Right hindlimb (tissue), 1 donor: ENCODE data around the gene LRRC8D.

Experiments used
- DNase-seq: peaks from one replicate; pipeline ENCODE4 v3.0.0-alpha.2; 2018

Gene LRRC8D

DNA sequence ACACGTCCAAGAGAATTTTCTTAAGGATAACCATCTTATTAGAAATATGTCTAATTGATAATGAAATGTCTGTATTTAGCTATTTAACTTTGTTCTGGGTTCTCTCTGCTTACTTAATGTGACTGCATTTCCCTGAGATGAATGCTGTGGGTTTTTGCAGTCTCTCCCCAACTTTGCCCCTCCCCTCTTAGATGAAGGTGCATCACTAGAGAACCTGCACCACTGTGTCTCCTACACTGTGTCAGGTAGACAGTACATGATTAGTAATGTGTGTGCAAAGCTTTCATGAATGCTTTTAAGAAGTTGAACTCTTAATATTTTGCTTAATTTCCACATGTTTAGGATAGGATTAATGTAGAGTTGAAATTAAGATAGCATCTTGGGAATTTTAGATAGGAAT is 51.7 kb downstream of the LRRC8D start:
- no peak for DNase-seq

DNA sequence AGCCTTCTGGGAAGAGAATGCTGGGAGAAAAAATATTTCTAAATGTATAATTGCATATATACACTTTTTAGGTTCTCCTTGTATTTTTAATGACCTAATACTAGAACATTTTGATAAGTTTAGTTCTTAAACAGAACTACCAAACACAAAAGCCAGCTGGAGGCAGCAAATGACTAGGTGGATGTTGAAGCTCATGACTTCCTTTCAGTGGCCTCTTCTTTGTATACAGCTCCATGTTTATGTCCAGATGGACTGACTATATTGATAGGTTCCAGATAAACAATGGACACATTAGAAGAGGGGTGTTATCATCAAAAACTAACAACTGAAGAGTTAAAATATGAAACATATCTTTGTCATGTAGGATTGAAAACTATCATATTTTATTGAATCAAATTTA is 52.5 kb downstream of the LRRC8D start:
- no peak for DNase-seq

DNA sequence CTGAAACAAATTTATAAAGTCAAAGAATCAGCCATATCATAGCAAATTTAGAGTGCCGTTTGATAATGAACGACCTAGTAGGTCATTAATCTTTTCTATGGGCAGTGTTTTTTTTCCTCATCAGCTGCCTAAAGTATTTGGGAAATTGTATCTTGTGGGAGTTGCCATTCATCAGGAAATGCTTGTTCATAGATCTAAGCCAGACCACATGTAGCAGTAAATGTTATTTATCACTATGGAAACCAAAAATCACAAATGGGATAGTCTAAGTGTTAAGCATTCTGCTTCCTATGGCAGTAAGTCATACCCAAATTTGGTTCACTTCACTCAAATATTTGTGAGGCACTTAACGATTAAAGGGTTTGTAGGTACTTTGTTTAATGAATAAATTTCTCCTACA is 52.9 kb downstream of the LRRC8D start:
- DNase-seq = no peak

DNA sequence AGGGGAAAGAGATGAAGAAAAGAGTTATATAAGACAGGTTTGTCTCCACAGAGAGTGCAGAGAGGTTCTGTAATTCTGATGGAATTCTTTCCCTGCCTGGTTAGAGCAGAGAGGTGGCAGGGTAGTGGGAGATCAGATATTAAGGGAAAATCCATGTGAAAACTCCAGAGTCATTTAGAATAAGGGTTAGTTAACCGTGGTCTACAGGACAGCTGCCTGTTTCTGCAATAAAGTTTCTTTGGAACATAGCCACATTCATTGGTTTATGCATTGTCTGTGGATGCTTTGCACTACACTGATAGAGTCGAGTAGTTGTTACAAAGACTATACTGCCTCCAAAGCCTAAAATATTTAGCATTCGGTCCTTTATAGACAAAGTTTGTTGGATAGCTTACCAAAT is 55.6 kb downstream of the LRRC8D start:
- no peak for DNase-seq

DNA sequence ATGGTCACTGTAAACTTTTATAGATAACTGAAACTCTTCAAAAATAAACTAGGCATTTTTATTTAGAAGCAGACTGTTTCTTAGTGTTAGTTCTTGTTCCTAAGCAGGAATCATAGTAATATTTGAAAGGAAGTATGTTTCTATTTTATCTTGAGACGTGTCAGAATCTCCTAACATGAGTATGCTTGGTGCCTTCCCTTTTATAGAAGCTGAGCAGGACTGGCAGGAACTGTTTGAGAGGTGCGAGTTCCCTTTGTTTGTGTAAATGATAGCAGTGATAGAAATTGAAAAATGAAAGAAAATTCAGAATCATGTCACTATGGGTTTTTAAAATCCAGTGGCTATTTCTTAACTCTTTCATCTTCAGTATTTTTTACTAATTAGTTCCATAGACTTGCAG is 56.9 kb downstream of the LRRC8D start:
- no peak for DNase-seq

DNA sequence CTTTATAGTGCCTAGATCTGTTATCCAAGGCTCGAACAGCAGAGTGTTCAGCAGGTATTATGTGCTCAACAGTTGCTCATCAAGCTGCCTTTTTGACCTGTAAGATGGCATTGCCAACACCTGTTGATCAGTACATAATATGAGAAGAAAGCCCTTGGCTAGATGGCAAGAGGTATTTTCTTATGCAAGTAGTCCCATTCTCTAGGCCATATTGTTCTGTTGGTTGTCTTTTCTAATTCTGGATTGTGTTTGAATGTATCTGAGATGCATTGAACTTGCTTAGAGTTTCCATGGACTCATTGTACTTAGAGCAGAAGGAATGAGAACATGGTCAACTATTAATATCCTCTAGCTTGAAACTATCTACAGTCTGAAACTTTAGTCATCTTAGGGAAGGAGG is 57.4 kb downstream of the LRRC8D start:
- no peak for DNase-seq

DNA sequence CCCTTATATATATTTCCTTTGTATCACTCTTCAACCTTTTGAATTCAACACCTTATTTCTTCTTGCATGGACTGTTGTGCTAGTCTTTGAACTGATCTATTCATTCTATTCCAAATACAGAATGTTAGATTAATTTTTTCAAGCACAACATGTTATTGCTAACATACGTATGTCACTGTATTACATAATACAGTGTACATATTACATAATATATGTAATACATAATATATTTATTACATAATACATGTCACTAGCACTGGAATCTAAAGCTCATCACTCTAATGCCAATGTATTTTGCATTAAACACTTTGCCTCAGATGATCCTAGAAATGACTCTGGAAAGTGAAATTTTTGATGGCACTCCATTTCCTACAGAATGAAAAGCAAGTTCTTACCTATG is 59.8 kb downstream of the LRRC8D start:
- DNase-seq = no peak

DNA sequence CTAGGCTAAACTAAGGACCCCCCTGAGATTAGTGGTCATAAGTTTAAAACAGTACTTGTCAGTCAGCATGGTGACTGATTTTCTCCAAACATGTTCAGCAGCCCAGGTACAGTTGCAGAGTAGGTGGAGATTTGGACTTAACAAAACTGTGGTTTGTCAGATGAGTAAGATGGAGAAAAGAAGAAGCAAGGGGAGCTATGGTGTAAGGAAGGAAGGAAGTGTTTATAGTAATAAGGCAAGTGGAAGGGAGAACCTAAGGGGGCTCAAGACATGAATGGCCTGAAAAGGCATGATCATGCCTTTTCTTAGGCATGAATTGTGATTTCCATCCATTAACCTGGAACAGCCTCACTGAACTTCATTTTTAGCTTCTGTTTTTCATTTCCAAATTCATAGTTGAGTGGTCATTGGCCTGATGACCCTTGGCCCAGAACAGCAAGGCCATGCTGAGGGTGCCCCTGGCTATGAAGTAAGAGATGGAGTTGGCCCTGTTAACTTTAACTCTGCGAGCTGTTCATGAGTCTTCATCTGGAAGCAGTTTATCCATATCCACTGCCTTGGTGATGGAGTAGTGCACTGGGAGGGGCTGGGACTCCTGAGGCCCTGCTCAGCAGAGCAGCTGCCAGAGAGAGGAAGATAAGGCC is 60.7 kb downstream of the LRRC8D start:
- no peak for DNase-seq

DNA sequence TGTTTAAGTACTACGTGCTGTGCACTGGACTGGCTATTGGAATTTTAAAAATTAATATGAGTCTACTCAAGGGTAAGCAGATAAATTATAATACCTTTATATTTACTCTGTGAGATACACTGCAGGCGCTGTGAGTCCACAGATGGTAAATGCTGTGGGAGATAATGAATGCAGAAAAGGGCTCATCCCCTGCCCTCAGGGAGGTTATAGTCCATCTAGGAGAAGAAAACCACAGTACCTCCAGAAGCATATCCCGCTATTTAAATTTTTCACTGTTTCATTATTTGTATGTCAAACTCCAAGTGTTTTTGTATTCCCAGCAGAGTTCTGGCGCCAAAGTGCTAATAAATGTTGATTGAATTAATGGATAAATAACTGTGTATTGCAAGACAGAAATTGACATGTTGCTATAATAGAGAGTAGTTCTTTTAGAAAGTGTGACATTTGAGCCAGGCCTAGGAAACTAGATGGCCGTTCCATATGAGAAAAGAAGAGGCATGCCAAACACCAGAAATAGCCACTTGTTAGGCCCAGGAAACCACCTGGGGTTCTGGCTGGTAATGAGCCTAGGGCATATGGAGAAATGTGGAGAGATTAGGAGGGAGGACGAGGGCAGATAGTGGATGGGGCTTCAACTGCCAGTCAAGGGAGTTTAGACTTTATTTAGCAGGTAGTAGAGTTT is 61.7 kb downstream of the LRRC8D start:
- DNase-seq = no peak

DNA sequence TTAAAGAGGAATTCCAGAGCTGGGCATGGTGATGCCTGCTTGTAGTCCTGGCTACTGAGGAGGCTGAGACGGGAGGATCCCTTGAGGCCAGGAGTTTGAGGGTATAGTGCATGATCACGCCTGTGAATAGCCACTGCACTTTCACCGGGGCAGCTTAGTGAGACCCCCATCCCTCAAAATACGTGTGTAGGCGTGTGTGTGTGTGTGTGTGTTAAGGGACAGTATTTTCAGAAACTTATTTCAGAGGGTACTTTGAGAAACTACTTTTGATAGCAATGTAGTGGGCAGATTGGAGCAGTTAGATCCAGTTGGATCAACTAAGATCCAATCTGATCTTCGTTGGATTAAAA is 62.2 kb downstream of the LRRC8D start:
- no peak for DNase-seq

DNA sequence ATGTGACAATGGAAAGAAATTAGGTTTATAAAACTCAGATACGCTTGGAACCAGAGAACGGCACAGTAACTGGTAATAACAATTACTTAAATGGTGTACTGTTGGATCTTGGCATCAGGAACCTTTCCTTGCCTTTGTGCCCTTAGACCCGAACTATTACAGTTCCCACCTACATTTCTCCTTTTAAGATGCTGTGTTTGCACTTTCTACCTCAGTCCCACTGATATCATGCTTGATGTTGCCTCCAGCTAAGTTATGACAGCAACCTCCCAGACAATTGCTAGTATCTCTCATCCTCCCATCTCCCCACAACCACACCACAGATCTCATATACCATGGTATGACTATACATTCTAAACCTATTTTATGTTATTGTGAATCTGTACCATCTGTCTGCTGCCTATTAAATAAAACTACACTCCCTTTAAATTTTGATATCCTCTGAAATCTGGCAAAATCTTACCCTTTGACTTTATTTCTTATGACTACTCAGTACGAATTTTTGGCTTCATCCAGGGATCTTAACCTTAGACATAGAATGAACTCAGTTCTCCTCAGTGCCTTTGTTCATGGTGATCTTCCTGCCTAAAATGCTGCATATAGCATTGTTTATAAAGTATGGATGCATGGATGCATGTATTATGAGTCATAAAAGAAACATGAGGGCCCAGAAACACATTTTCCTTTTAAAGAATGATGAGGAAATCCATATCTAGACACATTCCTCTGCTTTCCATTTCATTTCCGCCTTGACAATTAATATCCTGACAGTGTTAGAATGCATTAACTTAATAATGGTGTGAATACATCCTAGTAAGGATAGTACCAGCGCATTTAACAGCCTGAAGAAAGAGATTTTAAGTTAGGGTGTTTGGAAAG is 64.1 kb downstream of the LRRC8D start:
- no peak for DNase-seq

DNA sequence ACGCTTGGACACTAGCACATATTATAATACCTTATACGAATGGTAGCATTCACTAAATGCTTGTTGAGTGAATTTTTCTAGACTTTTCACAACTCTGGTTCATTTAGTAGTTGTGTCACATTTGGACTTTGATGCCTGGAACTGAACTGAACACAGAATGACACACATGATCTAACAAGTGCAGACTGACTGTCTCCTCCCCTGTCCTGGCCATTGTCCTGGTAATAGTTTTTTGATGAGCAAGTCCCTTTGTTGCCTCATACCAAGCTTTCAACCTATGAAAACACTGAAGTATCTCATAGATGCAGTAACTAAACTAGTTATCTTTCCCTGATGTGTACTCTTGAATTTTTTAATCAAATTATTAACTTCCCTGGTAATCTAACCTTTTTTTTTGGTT is 66.4 kb downstream of the LRRC8D start:
- DNase-seq = no peak

DNA sequence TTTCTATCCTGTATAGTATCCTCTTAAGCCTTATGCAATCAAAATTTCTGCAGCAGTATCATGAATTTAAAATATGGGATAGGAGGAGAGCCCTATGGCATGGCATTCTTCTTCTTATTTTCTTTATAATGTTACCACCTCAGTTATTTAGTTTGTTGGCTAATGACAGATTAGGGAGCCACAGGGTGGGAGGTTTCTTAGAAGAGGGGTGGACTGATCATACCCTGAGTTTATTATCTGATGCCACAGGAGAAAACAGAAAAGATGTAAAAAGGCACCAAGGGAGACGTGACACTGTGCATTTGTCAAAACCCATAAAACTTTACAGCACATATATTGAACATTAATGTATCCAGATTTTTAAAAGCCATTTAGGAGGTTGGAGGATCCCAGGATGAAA is 66.9 kb downstream of the LRRC8D start:
- DNase-seq = no peak

DNA sequence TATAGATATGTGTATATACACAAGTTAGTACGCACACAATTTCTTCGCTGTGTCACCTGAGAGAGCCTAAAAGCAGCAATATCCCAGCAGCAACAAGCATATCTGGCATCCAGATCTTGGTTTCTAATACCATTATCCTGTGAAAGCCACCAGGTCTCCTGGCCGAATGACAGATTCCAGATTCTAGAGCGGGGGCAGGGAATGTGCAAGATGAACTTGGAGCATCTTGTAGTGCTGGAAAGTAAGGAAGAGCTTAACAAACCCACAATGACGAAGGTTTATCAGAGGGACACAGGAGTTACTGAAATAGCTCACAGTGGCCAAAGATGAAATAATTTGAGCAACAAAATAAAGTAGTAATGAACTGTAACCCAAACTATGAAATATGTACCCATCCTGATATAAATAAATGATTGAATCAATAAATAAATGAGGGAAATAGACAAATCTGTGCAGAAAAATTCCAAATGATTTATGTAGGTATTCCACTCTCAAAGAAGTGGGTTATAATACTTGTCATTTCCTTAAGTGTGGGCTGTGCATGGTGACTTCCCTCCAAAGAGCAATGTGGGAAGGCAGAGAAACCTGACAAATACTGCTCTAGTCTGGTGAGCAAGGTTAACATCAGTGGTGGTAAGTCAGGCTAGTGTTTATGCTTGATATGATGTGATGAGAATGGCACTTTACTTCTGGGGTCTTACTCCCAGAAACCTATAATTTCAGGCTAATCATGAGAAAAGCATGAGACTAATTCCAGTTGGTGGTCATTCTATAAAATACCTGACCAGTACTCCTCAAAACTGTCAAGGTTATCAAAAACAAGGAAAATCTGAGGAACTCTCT is 67.9 kb downstream of the LRRC8D start:
- DNase-seq = no peak

DNA sequence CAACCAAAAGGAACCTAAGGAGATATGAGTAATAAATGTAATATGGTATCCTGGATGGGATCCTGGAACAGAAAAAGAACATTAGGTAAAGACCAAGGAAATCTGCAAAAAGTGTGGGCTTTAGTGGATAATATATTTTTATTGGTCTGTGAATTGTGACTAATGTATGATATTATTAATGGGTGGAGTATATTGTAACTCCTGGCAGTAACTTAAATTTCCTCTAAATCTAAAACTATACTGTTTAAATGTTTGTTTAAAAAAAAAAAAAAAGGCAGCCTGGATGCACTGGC is 68.4 kb downstream of the LRRC8D start:
- DNase-seq = no peak

DNA sequence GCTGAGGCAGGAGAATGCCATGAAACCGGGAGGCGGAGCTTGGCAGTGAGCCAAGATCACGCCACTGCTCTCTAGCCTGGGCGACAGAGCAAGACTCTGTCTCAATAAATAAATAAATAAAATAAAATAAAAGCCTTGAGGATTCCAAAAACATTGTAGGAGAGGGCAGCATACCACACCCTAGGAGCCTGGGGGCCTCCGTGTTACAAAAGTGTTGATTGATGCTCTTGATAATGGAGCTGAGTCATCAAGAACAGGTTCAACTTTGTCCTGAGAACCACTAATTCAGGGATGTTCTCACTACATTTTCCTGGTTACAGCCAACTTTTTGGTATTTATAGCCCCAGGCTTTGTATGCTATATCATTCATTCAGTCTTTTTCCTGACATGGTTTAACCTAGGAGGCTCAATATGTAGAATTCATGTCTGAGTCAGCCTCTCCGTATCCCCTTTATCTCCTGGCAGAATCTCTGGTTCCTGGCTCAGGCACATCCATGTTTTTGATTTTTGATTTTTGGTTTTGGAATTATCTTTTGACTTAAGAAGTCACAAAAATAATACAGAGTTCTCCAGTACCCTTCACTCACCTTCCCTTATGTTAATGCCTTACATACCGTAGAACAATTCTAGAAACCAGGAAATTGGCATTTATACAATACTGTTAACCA is 69.4 kb downstream of the LRRC8D start:
- DNase-seq = no peak

DNA sequence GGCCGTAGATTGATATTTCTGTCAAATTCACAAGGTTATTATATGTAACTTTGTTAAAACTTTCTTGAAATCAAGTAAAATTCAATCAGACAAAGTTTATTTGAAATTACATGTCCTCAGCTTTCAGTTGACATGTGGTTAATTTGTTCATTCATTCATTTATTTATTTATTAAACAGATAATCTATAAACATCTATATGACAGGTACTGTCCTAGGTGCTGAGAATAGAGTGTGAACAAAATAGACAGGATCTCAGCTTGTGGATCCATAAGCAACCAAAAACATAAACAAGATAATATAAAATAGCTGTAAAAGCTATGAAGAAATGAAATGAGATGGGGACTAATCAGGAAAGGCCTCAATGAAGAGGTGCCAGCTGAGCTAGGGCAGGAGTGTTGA is 72.0 kb downstream of the LRRC8D start:
- DNase-seq = no peak

DNA sequence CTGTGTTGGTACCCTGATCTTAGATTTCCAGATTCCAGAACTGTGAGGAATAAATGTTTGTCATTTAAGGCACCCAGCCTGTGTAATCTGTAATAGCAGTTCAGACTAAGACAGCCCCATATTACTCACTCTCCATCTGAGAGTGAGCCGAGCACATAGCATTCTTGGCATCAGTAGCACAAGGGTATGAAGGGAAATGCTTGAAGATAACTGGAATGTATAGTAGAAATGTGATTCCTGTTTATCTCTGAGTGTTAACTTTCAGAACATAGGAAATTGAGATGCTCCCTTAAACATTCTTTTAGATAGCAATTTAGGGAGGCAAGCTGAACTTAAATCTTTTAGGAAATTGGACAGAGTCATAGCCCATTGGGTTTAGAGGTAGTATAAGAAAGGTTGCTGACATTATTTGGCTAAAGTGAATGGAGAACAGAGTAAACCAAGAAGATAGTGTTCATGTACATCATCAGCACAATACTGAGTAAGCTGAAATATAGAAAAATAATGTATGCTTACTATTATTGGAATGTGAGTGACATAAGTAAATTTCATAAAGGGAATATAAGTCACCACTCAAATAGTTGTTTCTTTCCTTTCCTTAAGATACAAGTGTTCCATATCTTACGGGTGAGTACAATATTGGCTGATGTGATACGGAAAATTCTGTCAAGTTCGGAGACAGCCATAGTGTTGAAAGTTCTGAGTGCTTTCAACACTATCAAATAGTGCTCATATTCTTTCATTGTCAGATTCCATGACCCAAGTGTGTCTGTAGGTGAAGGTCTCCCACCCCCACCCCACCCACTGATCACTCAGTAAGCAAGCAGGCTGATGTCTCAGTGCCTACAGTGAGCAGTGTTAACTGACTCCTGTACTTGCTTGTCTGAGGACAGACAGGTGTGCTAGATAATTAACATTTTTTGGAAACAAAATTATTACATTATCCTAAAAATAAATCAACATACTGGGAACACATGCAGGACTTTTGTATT is 73.7 kb downstream of the LRRC8D start:
- DNase-seq = no peak

DNA sequence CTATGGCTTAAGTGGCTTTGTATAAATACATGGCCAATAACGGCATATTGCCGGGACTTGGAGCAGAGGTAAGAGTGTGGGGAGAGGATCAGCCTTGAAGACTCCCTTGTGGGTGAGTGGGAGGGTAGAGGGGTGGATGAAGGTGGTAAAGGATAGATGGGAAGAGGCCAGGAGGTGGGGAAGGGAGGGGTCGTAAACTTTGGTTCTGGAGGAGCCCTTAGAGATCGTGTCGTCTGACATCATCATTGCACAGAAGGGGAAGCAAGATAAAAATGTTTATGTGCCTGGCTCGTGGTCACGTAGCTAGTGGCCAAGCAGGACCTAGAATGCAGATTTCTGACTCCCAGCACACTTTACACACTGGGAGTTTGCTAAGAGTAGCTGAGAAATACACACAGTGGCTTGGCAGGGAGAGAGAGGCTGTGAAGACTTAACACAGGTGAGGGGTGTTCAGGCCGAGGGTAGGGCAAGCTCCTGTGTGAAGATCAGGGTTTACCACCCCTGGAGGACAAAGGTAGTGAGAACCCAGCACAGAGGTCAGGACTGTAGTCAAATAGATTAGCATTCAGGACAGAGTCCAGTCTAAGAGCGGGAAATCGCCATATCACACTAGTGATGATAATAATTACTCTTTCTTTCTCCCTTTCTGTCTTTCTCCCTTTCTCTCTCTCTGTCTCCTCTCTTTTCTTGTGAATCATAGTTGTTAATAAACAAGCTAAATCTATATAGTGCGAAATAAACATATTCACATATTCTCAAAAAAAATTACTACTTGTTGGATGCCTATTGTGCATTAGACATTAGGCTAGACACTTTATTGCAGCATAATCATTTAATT is 75.5 kb downstream of the LRRC8D start:
- no peak for DNase-seq

DNA sequence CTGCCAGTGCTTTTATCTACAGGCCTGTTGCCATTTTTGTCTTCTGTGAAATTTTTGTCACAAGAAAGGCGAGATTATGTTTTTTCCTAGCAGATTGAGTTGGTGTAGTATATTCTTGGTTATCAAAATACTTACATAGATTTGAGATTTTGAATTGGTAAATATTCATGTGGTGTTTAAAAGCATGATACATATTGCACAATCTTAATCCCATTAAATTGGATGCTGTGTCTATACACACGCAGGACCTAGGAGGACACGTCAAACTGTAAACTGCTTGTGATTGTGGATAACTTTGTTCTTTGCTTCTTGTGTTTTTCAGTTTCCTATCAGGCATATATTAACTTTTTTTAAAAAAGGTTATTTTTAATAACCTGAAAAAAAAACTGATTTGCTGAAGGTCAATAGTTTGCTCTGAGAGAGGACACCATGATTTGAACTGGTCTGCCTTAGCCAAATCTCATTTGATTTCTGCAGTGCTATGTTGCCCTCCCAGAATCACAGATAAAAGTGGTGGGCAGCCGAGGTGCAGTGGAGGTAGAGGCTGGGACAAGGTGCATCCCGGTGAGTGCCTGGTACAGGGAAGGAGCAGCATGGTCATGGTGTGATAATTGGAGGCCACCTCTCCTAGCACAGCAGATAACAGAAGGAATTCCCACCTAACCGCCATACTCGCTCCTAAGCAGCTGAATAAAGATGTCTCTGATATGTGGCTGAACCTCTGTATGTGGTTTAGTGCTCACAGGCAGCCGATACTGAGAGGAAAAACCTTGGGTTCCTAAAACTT is 76.7 kb downstream of the LRRC8D start:
- no peak for DNase-seq
